H9 (cell line): ENCODE measurements around the gene MAPK8IP2. TPM values are rescaled to one million over a fixed set of nuclear protein-coding genes. Genes with fewer than 3 reads are reported as not detected.

Source experiments
- DNase-seq: peaks from one replicate; pipeline ENCODE4 v3.0.0-alpha.2; 2017
- H2AFZ ChIP-seq: one replicate; pipeline ENCODE4 v1.6.1; 2013; ENCODE audit warnings: mild to moderate bottlenecking, low read length, control low read depth, moderate library complexity
- H2AK5ac ChIP-seq: 2 replicates; pipeline ENCODE4 v1.6.1; 2013; ENCODE audit warnings: low read length, control low read depth, mixed read lengths; ENCODE audit not compliant: insufficient read length
- H2BK120ac ChIP-seq: one replicate; pipeline ENCODE4 v1.6.1; 2013; ENCODE audit warnings: low read depth, mild to moderate bottlenecking, low read length, control low read depth, inconsistent platforms; ENCODE audit not compliant: poor library complexity, severe bottlenecking
- H2BK12ac ChIP-seq: 2 replicates; pipeline ENCODE4 v1.6.1; 2013; ENCODE audit warnings: low read length, control low read depth, mixed read lengths, low read depth; ENCODE audit not compliant: insufficient read length
- H2BK15ac ChIP-seq: 2 replicates; pipeline ENCODE4 v1.6.1; 2013; ENCODE audit warnings: low read depth, low read length, control low read depth
- H2BK20ac ChIP-seq: one replicate; pipeline ENCODE4 v1.6.1; 2013; ENCODE audit warnings: low read depth, mild to moderate bottlenecking, low read length, control low read depth, inconsistent platforms; ENCODE audit not compliant: poor library complexity, severe bottlenecking
- H2BK5ac ChIP-seq: 2 replicates; pipeline ENCODE4 v1.6.1; 2013; ENCODE audit warnings: low read length, control low read depth, mixed read lengths; ENCODE audit not compliant: insufficient read length
- H3K14ac ChIP-seq: 2 replicates; pipeline ENCODE4 v1.6.1; 2013; ENCODE audit warnings: low read length, control low read depth; ENCODE audit not compliant: insufficient read depth
- H3K18ac ChIP-seq: 2 replicates; pipeline ENCODE4 v1.6.1; 2013; ENCODE audit warnings: low read depth, mild to moderate bottlenecking, mixed read lengths, low read length, control low read depth; ENCODE audit not compliant: insufficient read length
- H3K23ac ChIP-seq: 2 replicates; pipeline ENCODE4 v1.6.1; 2013; ENCODE audit warnings: low read length, control low read depth, mixed read lengths, low read depth; ENCODE audit not compliant: insufficient read length
- H3K23me2 ChIP-seq: 2 replicates; pipeline ENCODE4 v1.6.1; 2013; ENCODE audit warnings: low read depth, mild to moderate bottlenecking, mixed read lengths, low read length, control low read depth; ENCODE audit not compliant: insufficient read length, poor library complexity, severe bottlenecking
- H3K27ac ChIP-seq: 2 replicates; pipeline ENCODE4 v1.5.1; 2013; ENCODE audit warnings: low read length, control low read depth, mixed read lengths, low read depth; ENCODE audit not compliant: insufficient read length
- H3K27me3 ChIP-seq: 2 replicates; pipeline ENCODE4 v1.6.1; 2013; ENCODE audit warnings: low read length, control low read depth, inconsistent platforms; ENCODE audit not compliant: insufficient read depth
- H3K4ac ChIP-seq: 2 replicates; pipeline ENCODE4 v1.6.1; 2013; ENCODE audit warnings: low read depth, mild to moderate bottlenecking, control low read depth, inconsistent platforms, low read length, moderate library complexity
- H3K4me1 ChIP-seq: 2 replicates; pipeline ENCODE4 v1.6.1; 2013; ENCODE audit warnings: low read length, control low read depth, inconsistent platforms; ENCODE audit not compliant: insufficient read depth
- H3K4me2 ChIP-seq: 2 replicates; pipeline ENCODE4 v1.6.1; 2013; ENCODE audit warnings: low read length, control low read depth, mixed read lengths; ENCODE audit not compliant: insufficient read length, insufficient read depth
- H3K56ac ChIP-seq: 2 replicates; pipeline ENCODE4 v1.6.1; 2013; ENCODE audit warnings: low read depth, mild to moderate bottlenecking, mixed read lengths, low read length, control low read depth; ENCODE audit not compliant: insufficient read length
- H3K79me1 ChIP-seq: 2 replicates; pipeline ENCODE4 v1.6.1; 2013; ENCODE audit warnings: low read depth, mild to moderate bottlenecking, moderate library complexity, low read length, control low read depth, inconsistent platforms; ENCODE audit not compliant: insufficient read depth, poor library complexity, severe bottlenecking
- H3K79me2 ChIP-seq: 2 replicates; pipeline ENCODE4 v1.6.1; 2013; ENCODE audit warnings: low read length, control low read depth, inconsistent platforms; ENCODE audit not compliant: insufficient read depth
- H3K9ac ChIP-seq: 2 replicates; pipeline ENCODE4 v1.6.1; 2013; ENCODE audit warnings: low read length, control low read depth, mixed read lengths; ENCODE audit not compliant: insufficient read length; ENCODE audit errors: extremely low read depth
- H3K9me3 ChIP-seq: one replicate; pipeline ENCODE4 v1.6.1; 2013; ENCODE audit warnings: low read depth, low read length, inconsistent platforms; ENCODE audit not compliant: control insufficient read depth
- H3T11ph ChIP-seq: one replicate; pipeline ENCODE4 v1.6.1; 2013; ENCODE audit warnings: mild to moderate bottlenecking, low read length, control low read depth, inconsistent platforms
- H4K20me1 ChIP-seq: one replicate; pipeline ENCODE4 v1.6.1; 2013; ENCODE audit not compliant: control insufficient read depth, insufficient read length, insufficient read depth
- H4K5ac ChIP-seq: 2 replicates; pipeline ENCODE4 v1.6.1; 2013; ENCODE audit warnings: low read depth, mild to moderate bottlenecking, mixed read lengths, low read length, control low read depth; ENCODE audit not compliant: insufficient read length
- H4K8ac ChIP-seq: replicated peaks from 2 replicates; pipeline ENCODE4 v1.6.1; 2013; ENCODE audit warnings: low read length, control low read depth, mixed read lengths, low read depth; ENCODE audit not compliant: insufficient read length
- H4K91ac ChIP-seq: 2 replicates; pipeline ENCODE4 v1.6.1; 2013; ENCODE audit warnings: low read depth, mild to moderate bottlenecking, moderate library complexity, mixed read lengths, low read length, control low read depth; ENCODE audit not compliant: insufficient read length
- H3K27ac Mint-ChIP-seq, 3 experiments: 2 replicates in 2 of 3; 3 replicates in 1 of 3; pipeline ENCODE4 v1.8.0; 2020 to 2021; ENCODE audit warnings: mixed read lengths in 3 of 3, mild to moderate bottlenecking in 1 of 3, moderate library complexity in 1 of 3
- H3K27me3 Mint-ChIP-seq: 2 replicates; pipeline ENCODE4 v1.8.0; 2021; ENCODE audit warnings: low read depth, mild to moderate bottlenecking, moderate library complexity, mixed read lengths
- H3K36me3 Mint-ChIP-seq, 3 experiments: 2 replicates in 2 of 3; 3 replicates in 1 of 3; pipeline ENCODE4 v1.8.0; 2020 to 2021; ENCODE audit warnings: low read depth in 3 of 3, mixed read lengths in 3 of 3; ENCODE audit not compliant: insufficient read depth in 1 of 3
- H3K4me1 Mint-ChIP-seq, 2 experiments: 2 replicates each; pipeline ENCODE4 v1.8.0; 2020; ENCODE audit warnings: mixed read lengths in 2 of 2
- H3K4me3 Mint-ChIP-seq, 2 experiments: 2 replicates in 1 of 2; 3 replicates in 1 of 2; pipeline ENCODE4 v1.8.0; 2020 to 2021; ENCODE audit warnings: mild to moderate bottlenecking in 2 of 2, mixed read lengths in 2 of 2, moderate library complexity in 1 of 2
- H3K9me3 Mint-ChIP-seq, 2 experiments: 2 replicates in 1 of 2; 3 replicates in 1 of 2; pipeline ENCODE4 v1.8.0; 2020; ENCODE audit warnings: mild to moderate bottlenecking in 2 of 2, mixed read lengths in 2 of 2, moderate library complexity in 1 of 2
- WGBS: extraction: QIAGEN DNeasy Blood & Tissue Kit; methylation state at CpG from one replicate; pipeline ENCODE4 v1.1.7; 2013; ENCODE audit warnings: missing lambda C conversion rate, low lambda C conversion rate, mixed read lengths; ENCODE audit not compliant: insufficient read length; ENCODE audit errors: extremely low coverage; 5-methylcytosine and 5-hydroxymethylcytosine counted together
- total RNA-seq: library from RNA; stranded (reverse); gene quantifications from 2 replicates; pipeline ENCODE4 v1.2.1, GENCODE V29; 2021
- TF ChIP-seq, protein P1 (sequence below): fragments of 200-600 bp; sonication (generic); conservative IDR thresholded peaks from 3 replicates; pipeline ENCODE4 v1.8.0; 2021; ENCODE audit warnings: antibody characterized with exemption, mild to moderate bottlenecking

Gene MAPK8IP2
- total RNA-seq, 1 experiment from 2014 or later, result 5.7 TPM

GRCh38 chr22:50606946-50607658, 6.5 kb downstream of the MAPK8IP2 start:
- Histone ChIP-seq H4K91ac (no peak overlapping the region), H2BK12ac (no peak overlapping the region), H3K4ac (no peak overlapping the region), H4K20me1 (no peaks in the 10 kb centered on the region), H2BK5ac (no peak overlapping the region), H3K4me2 (no peak overlapping the region), H2BK20ac (no peak overlapping the region), H2BK120ac (no peak overlapping the region), H3K56ac (no peak overlapping the region), H4K8ac (no peak overlapping the region), H3T11ph (no peak overlapping the region), H3K18ac (no peak overlapping the region), H3K79me2 (no peaks in the 10 kb centered on the region), H2AFZ (no peak overlapping the region), H3K9me3 (no peaks in the 10 kb centered on the region), H3K79me1 (no peaks in the 10 kb centered on the region), H3K9ac (no peak overlapping the region), H3K23me2 (peaks cover 5% of the 10 kb centered on the region), H3K27me3 (no peaks in the 10 kb centered on the region; the same call in 1 of the 2 replicates), H3K27ac (no peak overlapping the region), H2AK5ac (no peak overlapping the region), H2BK15ac (no peak overlapping the region), H3K4me1 (no peaks in the 10 kb centered on the region), H3K14ac (no peak overlapping the region), H4K5ac (no peak overlapping the region), H3K23ac (no peak overlapping the region)
- peaks cover 3% of the 10 kb centered on the region in 2 experiments for H3K4me1 Mint-ChIP-seq
- H3K27me3 Mint-ChIP-seq, result peaks cover 33% of the 10 kb centered on the region
- DNase-seq, result no peak
- H3K36me3 Mint-ChIP-seq, result no peaks in the 10 kb centered on the region; a peak in 1 of 7 replicates
- peak overlapping the region in 1 of 3 experiments; percentile 75; a peak in 1 of 7 replicates for H3K27ac Mint-ChIP-seq
- no peaks in the 10 kb centered on the region for H3K9me3 Mint-ChIP-seq
- TF ChIP-seq, protein P1, sequence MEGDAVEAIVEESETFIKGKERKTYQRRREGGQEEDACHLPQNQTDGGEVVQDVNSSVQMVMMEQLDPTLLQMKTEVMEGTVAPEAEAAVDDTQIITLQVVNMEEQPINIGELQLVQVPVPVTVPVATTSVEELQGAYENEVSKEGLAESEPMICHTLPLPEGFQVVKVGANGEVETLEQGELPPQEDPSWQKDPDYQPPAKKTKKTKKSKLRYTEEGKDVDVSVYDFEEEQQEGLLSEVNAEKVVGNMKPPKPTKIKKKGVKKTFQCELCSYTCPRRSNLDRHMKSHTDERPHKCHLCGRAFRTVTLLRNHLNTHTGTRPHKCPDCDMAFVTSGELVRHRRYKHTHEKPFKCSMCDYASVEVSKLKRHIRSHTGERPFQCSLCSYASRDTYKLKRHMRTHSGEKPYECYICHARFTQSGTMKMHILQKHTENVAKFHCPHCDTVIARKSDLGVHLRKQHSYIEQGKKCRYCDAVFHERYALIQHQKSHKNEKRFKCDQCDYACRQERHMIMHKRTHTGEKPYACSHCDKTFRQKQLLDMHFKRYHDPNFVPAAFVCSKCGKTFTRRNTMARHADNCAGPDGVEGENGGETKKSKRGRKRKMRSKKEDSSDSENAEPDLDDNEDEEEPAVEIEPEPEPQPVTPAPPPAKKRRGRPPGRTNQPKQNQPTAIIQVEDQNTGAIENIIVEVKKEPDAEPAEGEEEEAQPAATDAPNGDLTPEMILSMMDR, result no peak
- no peak overlapping the region for H3K4me3 Mint-ChIP-seq
- WGBS, result no CpG with 5 or more reads among the region's 18 CpGs
